ENCODE data around the gene RTF2. TPM values are rescaled to one million over a fixed set of nuclear protein-coding genes. Genes with fewer than 3 reads are reported as not detected.

RTF2 gene
- total and polyA plus RNA-seq, 2 donors from 2014 or later, result 75.1 to 112 TPM

DNA sequence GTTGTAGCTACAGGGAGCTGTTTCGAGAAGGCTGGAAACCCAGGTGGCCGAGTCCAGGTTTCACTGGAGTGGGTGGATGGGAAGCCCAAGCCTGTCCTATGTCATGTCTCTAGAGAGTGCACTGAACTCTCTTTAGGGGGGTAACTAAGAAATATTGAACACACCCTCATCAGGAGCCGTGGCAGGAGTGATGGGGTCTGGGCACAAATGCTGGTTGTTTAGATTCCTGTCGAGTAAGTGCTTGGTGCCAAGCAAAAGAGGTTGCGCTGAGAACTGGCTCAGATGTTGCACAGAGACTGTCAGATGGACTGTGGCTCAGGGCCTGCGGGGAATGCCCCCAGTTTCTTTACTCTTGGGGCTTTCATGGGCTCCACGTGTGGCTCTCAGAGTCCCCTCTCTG, 48.8 kb downstream of the RTF2 start:
- Histone ChIP-seq H3K27me3 (ENCODE audit: control insufficient read depth, insufficient read depth, low read length) (no peaks in the 10 kb centered on the region), H3K4me3 (ENCODE audit: low read length in 3 of 3) (no peak overlapping the region), H3K4me1 (ENCODE audit: control insufficient read depth in 2 of 3, insufficient read depth in 2 of 3, low read depth in 1 of 3, low read length in 3 of 3) (no peaks in the 10 kb centered on the region), H3K27ac (ENCODE audit: low read depth in 2 of 2, low read length in 2 of 2) (no peak overlapping the region), H3K9me3 (ENCODE audit: control insufficient read depth in 2 of 3, insufficient read depth in 1 of 3, low read length in 3 of 3) (peaks cover 0 to 18% (median 2%) of the 10 kb centered on the region in 3 donors), H3K36me3 (ENCODE audit: control insufficient read depth in 2 of 3, insufficient read depth in 3 of 3, low read length in 3 of 3) (peaks cover 0 to 49% (median 31%) of the 10 kb centered on the region in 3 donors), H3K9ac (ENCODE audit: low read length in 3 of 3) (no peak overlapping the region)
- no peak for TF ChIP-seq CTCF (IDR thresholded peaks at IDR 0.05; ENCODE audit: borderline replicate concordance, extremely low read depth, insufficient read depth)
- DNase-seq, result no peak
- FAIRE-seq, result no peak
- intact Hi-C loops (cut with DNase I), result no loop called here

DNA sequence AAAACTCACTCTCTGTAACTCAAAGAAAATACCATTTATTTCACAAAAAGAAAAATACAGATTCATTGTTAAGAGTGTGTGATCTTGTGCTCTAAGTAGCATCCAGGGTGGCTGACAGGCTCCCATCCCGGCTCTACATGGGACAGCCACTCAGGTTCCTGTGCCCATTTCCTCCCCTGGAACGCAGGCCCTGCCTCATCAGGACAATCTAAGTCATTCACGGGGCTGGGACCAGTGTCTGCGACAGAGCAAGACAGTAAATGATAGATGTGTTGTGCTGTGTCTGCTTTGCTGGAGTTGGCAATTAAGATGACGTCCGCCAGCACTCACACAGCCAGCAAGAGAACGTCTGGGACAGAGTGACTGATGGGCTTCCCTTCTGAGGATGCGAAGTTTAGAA, 49.2 kb downstream of the RTF2 start:
- no peak for TF ChIP-seq CTCF (IDR thresholded peaks at IDR 0.05; ENCODE audit: borderline replicate concordance, extremely low read depth, insufficient read depth)
- Histone ChIP-seq H3K9ac (ENCODE audit: low read length in 3 of 3) (no peak overlapping the region), H3K9me3 (ENCODE audit: control insufficient read depth in 2 of 3, insufficient read depth in 1 of 3, low read length in 3 of 3) (peaks cover 0 to 18% (median 2%) of the 10 kb centered on the region in 3 donors), H3K4me1 (ENCODE audit: control insufficient read depth in 2 of 3, insufficient read depth in 2 of 3, low read depth in 1 of 3, low read length in 3 of 3) (no peaks in the 10 kb centered on the region), H3K36me3 (ENCODE audit: control insufficient read depth in 2 of 3, insufficient read depth in 3 of 3, low read length in 3 of 3) (peaks cover 0 to 47% (median 31%) of the 10 kb centered on the region in 3 donors), H3K27me3 (ENCODE audit: control insufficient read depth, insufficient read depth, low read length) (no peaks in the 10 kb centered on the region), H3K4me3 (ENCODE audit: low read length in 3 of 3) (no peak overlapping the region), H3K27ac (ENCODE audit: low read depth in 2 of 2, low read length in 2 of 2) (no peak overlapping the region)
- DNase-seq (no peak), FAIRE-seq (no peak)
- intact Hi-C loops (cut with DNase I), result no loop called here

DNA sequence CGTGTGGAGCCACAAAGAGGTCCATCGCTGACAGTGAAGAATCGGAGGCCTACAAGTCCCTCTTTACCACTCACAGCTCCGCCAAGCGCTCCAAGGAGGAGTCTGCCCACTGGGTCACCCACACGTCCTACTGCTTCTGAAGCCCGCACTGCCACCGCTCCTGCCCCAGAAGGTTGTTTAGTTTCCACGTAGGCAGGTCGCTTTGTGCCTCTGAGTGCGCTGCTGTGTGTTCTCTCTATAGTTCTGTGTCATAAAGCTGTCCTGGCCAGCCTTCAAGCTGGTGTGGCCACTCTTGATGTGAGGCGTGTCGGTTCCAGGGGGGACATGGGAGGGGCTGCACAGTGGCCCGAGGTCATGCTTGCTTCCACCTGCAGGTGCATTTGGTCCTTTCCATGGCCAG, 49.7 kb downstream of the RTF2 start:
- Histone ChIP-seq H3K9ac (ENCODE audit: low read length in 3 of 3) (no peak overlapping the region), H3K27me3 (ENCODE audit: control insufficient read depth, insufficient read depth, low read length) (no peaks in the 10 kb centered on the region), H3K4me1 (ENCODE audit: control insufficient read depth in 2 of 3, insufficient read depth in 2 of 3, low read depth in 1 of 3, low read length in 3 of 3) (no peaks in the 10 kb centered on the region), H3K9me3 (ENCODE audit: control insufficient read depth in 2 of 3, insufficient read depth in 1 of 3, low read length in 3 of 3) (peaks cover 0 to 18% (median 2%) of the 10 kb centered on the region in 3 donors), H3K4me3 (ENCODE audit: low read length in 3 of 3) (no peak overlapping the region), H3K27ac (ENCODE audit: low read depth in 2 of 2, low read length in 2 of 2) (no peak overlapping the region), H3K36me3 (ENCODE audit: control insufficient read depth in 2 of 3, insufficient read depth in 3 of 3, low read length in 3 of 3) (peaks cover 0 to 42% (median 31%) of the 10 kb centered on the region in 3 donors)
- DNase-seq (no peak), FAIRE-seq (no peak)
- TF ChIP-seq CTCF (IDR thresholded peaks at IDR 0.05; ENCODE audit: borderline replicate concordance, extremely low read depth, insufficient read depth), result no peak
- intact Hi-C loops (cut with DNase I), result no loop called here

Measured in kidney (tissue), 14 donors.